WI38 (cell line): ENCODE data around the gene PABPC1L2B.
"Not testable (repeated sequence)": the region's sequence is repeated elsewhere in the genome, so short reads cannot be mapped to it uniquely, and the experiment has no call there.

ENCODE experiments used
- H3K4me3 ChIP-seq: 2 replicates; pipeline ENCODE4 v1.5.1; 2011; ENCODE audit warnings: low read depth, mild to moderate bottlenecking, control low read depth, low read length
- CTCF ChIP-seq: IDR thresholded peaks from 2 replicates; pipeline ENCODE4 v1.5.1; 2012; ENCODE audit warnings: low read depth, mild to moderate bottlenecking, control low read depth, low read length

The PABPC1L2B gene

GRCh38 chrX:73002733-73003132, at the start of gene PABPC1L2B:
Gene PABPC1L2B (plus strand): TSS chrX:73002939. CDS start chrX:73003643, 704 bp downstream.
- H3K4me3 ChIP-seq = not testable (repeated sequence)

GRCh38 chrX:72959971-72960370, 42.8 kb upstream of the PABPC1L2B start:
- H3K4me3 ChIP-seq = not testable (repeated sequence)

- H3K4me3 ChIP-seq = not testable (repeated sequence)
Observed at GRCh38 chrX:72971859-72972258, 30.9 kb upstream of the PABPC1L2B start.

- not testable (repeated sequence) for H3K4me3 ChIP-seq
Observed at GRCh38 chrX:72974885-72975284, 27.9 kb upstream of the PABPC1L2B start.

GRCh38 chrX:72980894-72981469, 21.8 kb upstream of the PABPC1L2B start:
- H3K4me3 ChIP-seq = not testable (repeated sequence)

- H3K4me3 ChIP-seq = not testable (repeated sequence)
Observed at GRCh38 chrX:73004032-73004431, 1.3 kb downstream of the PABPC1L2B start.

- no peak for TF ChIP-seq CTCF
- no peak overlapping the region for H3K4me3 ChIP-seq
Observed at GRCh38 chrX:73021361-73022092, 18.8 kb downstream of the PABPC1L2B start.

GRCh38 chrX:73022093-73022445, 19.3 kb downstream of the PABPC1L2B start:
- H3K4me3 ChIP-seq = not testable (repeated sequence)

GRCh38 chrX:73028876-73029275, 26.1 kb downstream of the PABPC1L2B start:
- TF ChIP-seq CTCF = no peak

More at GRCh38 chrX:73028876-73029275, 26.1 kb downstream of the PABPC1L2B start:
- H3K4me3 ChIP-seq = no peak overlapping the region
